HL-60 (cell line): ENCODE measurements around the gene ATG5.
"Not testable (repeated sequence)": the region's sequence is repeated elsewhere in the genome, so short reads cannot be mapped to it uniquely, and the experiment has no call there.

ENCODE experiments used
- CTCF ChIP-seq: IDR thresholded peaks from one replicate; pipeline ENCODE4 v1.5.1; 2011; ENCODE audit warnings: low read length, control low read depth, inconsistent platforms; ENCODE audit not compliant: insufficient read depth
- GABPA ChIP-seq: IDR thresholded peaks from 2 replicates; pipeline ENCODE4 v1.6.1; 2012; ENCODE audit warnings: low read depth
- POLR2AphosphoS5 ChIP-seq: IDR thresholded peaks from 2 replicates; pipeline ENCODE4 v1.6.1; 2012; ENCODE audit warnings: low read depth
- REST ChIP-seq: IDR thresholded peaks from 2 replicates; pipeline ENCODE4 v1.6.1; 2012; ENCODE audit warnings: low read depth; ENCODE audit not compliant: insufficient replicate concordance
- SPI1 ChIP-seq: IDR thresholded peaks from 2 replicates; pipeline ENCODE4 v1.6.1; 2012; ENCODE audit warnings: low read depth, mild to moderate bottlenecking, borderline replicate concordance

GRCh38 chr6:106229876-106230445, 95.6 kb downstream of the ATG5 start:
- not testable (repeated sequence) for TF ChIP-seq CTCF, GABPA, POLR2AphosphoS5, SPI1, REST
